HEK293 (cell line): ENCODE data around the gene KRT6A.

Experiments
- CTCF ChIA-PET: fragments of 350-600 bp; formaldehyde crosslinking; extraction: SDS; loops from one replicate; lab custom pipeline; 2021; ENCODE audit warnings: antibody characterized with exemption; lab: Yijun Ruan, JAX
- POLR2A ChIA-PET: fragments of 300-600 bp; formaldehyde crosslinking; extraction: SDS; loops from one replicate; lab custom pipeline; 2020; ENCODE audit warnings: antibody characterized with exemption, inconsistent platforms; lab: Yijun Ruan, JAX
- H3K27ac ChIP-seq: fragments of 200-500 bp; sonication (Bioruptor generic); 2 replicates; pipeline ENCODE4 v1.5.1; 2014; ENCODE audit warnings: low read depth, low read length, control low read depth, inconsistent platforms; ENCODE audit errors: extremely low read depth
- H3K36me3 ChIP-seq, 2 experiments: fragments of 200-500 bp in 1 of 2; sonication (Bioruptor generic) in 1 of 2; 1 replicate in 1 of 2; 2 replicates in 1 of 2; pipeline ENCODE4 v1.5.1; 2014 to 2017; ENCODE audit warnings: inconsistent platforms in 2 of 2, low read length in 2 of 2; ENCODE audit not compliant: control insufficient read depth in 2 of 2, insufficient read depth in 1 of 2
- H3K4me1 ChIP-seq: fragments of 200-500 bp; sonication (Bioruptor generic); 2 replicates; pipeline ENCODE4 v1.5.1; 2014; ENCODE audit warnings: mild to moderate bottlenecking, low read length, inconsistent platforms; ENCODE audit not compliant: control insufficient read depth, insufficient read depth
- H3K4me3 ChIP-seq: 2 replicates; pipeline ENCODE4 v1.5.1; 2011; ENCODE audit warnings: low read depth, mild to moderate bottlenecking, control low read depth, low read length, moderate library complexity
- H3K9me3 ChIP-seq: fragments of 200-500 bp; sonication (Bioruptor generic); 2 replicates; pipeline ENCODE4 v1.5.1; 2014; ENCODE audit warnings: low read depth, low read length, inconsistent platforms; ENCODE audit not compliant: control insufficient read depth, insufficient read depth
- GLIS1 ChIP-seq: fragments of 450-650 bp; formaldehyde crosslinking; IDR thresholded peaks from 2 replicates; pipeline ENCODE4 v1.5.1; 2016; ENCODE audit warnings: missing biosample characterization, missing genetic modification characterization
- SCRT2 ChIP-seq: fragments of 450-650 bp; formaldehyde crosslinking; IDR thresholded peaks from 2 replicates; pipeline ENCODE4 v1.5.1; 2016; ENCODE audit warnings: missing biosample characterization, missing genetic modification characterization
- ZBTB7A ChIP-seq: fragments of 450-650 bp; formaldehyde crosslinking; IDR thresholded peaks from 2 replicates; pipeline ENCODE4 v1.5.1; 2016; ENCODE audit warnings: low read depth, missing biosample characterization, missing genetic modification characterization
- ZFHX2 ChIP-seq: fragments of 450-650 bp; formaldehyde crosslinking; conservative IDR thresholded peaks from 2 replicates; pipeline ENCODE4 v1.5.1; 2016; ENCODE audit warnings: missing biosample characterization, missing genetic modification characterization
- ZNF394 ChIP-seq: fragments of 450-650 bp; formaldehyde crosslinking; IDR thresholded peaks from 2 replicates; pipeline ENCODE4 v1.5.1; 2016; ENCODE audit warnings: missing biosample characterization, missing genetic modification characterization, mild to moderate bottlenecking, moderate library complexity, borderline replicate concordance
- ZNF560 ChIP-seq: fragments of 450-650 bp; formaldehyde crosslinking; IDR thresholded peaks from 2 replicates; pipeline ENCODE4 v1.5.1; 2017; ENCODE audit warnings: missing biosample characterization, missing genetic modification characterization, borderline replicate concordance
- ZNF692 ChIP-seq: fragments of 450-650 bp; formaldehyde crosslinking; IDR thresholded peaks from 2 replicates; pipeline ENCODE4 v1.5.1; 2016; ENCODE audit warnings: missing biosample characterization, missing genetic modification characterization

The KRT6A gene

GRCh38 chr12:52438305-52439301, 54.5 kb downstream of the KRT6A start:
- TF ChIP-seq ZNF394 (no peak), ZNF560 (tag by site-specific recombination) (no peak), GLIS1 (tag by site-specific recombination) (peak; percentile 76), ZNF692 (peak; percentile 71), SCRT2 (tag by site-specific recombination) (peak; percentile 49)
- no peak overlapping the region for H3K4me3 ChIP-seq
- no peaks in the 10 kb centered on the region for H3K4me1 ChIP-seq
- ChIA-PET POLR2A (no interaction called here), CTCF (interaction anchor here (0.6 to 1.0 kb wide), 3 partner anchors 30 to 282 kb away, joined by 3 to 4 read pairs (median 3); no protein-coding TSS in a partner anchor)
- no peaks in the 10 kb centered on the region for H3K9me3 ChIP-seq
- no peaks in the 10 kb centered on the region for H3K36me3 ChIP-seq
- no peak overlapping the region for H3K27ac ChIP-seq

DNA sequence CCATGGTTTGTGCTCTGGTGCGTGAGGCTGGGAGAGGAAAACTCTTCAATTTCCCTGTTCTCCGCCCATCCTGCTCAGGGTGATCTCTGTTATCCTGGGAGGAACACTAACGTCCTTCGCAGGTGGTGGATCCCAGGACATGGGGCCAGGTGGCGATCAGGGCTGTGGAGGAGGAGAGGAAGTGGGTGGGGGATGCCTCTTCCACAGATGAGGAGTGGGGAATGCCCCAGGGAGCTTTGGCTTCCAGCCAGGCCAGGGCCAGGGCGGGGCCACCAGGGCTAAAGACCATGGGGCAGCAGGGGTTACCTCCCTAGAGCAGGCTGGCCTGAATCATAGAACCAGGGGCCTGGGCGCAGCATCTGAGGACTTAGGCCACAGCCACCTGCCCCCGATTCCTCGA, 55.5 kb downstream of the KRT6A start:
- no peak overlapping the region for H3K27ac ChIP-seq
- POLR2A ChIA-PET = no interaction called here
- no peaks in the 10 kb centered on the region for H3K4me1 ChIP-seq
- no peaks in the 10 kb centered on the region for H3K36me3 ChIP-seq
- CTCF ChIA-PET = no interaction called here
- no peaks in the 10 kb centered on the region for H3K9me3 ChIP-seq
- TF ChIP-seq ZBTB7A (tag by site-specific recombination) (no peak), ZFHX2 (tag by site-specific recombination) (peak; percentile 29; the same call in 1 of the 2 replicates)
- H3K4me3 ChIP-seq = no peak overlapping the region
